ENCODE results near the gene GHR. TPM values are rescaled to one million over a fixed set of nuclear protein-coding genes. Genes with fewer than 3 reads are reported as not detected.

The GHR gene
- total RNA-seq, 2 donors from 2014 or later, result 5.7 to 12.9 TPM

DNA sequence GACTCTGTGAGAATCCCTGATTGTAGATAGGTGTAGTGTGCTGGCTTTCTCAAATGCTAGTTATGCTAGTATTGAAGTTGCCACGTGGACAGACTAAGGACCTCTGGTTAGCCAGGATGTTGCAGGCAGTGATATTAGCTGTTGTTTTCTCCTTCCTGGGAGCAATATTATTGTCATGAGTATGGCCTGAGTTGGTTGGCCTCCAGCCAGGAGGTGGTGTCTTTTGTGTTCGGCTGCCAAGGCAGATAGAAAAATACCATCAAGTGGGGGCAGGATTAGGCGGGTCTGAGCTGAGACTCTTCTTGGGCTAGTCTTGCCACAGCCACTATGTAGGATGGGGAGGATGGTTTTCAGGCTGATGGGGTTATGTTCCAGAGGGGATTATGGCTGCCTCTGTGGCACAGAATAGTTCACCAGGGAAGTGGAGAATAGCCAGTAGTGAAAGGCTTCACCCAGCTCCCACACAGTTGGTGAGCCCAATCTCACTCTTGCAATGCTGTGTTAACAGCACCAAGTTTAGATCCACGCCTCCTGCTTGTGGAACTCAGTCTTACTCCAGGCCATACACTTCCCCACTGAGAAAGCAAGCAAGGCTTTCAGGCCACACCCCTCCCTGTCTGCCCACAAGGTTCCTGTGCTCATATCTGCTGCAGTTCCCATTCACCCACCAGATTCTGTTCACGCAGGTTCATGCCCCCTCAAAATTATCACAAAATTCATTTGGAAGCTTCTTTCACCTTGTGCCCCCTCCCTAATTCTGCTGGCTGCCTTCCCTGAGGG, 31.2 kb downstream of the GHR start:
- no peak for ATAC-seq
- Histone ChIP-seq H3K4me1 (no peaks in the 10 kb centered on the region), H3K4me3 (no peak overlapping the region), H3K36me3 (replicated peaks in 1 of 2; ENCODE audit: insufficient read depth in 1 of 2, low read depth in 2 of 2) (no peaks in the 10 kb centered on the region), H3K9me3 (no peaks in the 10 kb centered on the region), H3K27ac (no peak overlapping the region), H3K27me3 (no peaks in the 10 kb centered on the region)
- DNase-seq, result no peak
- TF ChIP-seq POLR2A (IDR thresholded peaks at IDR 0.05) (no peak), CTCF (IDR thresholded peaks at IDR 0.05) (no peak)
- WGBS, 2 donors, result 71 to 76% methylated on average over 5 of the region's 5 CpGs
- intact Hi-C loops (cut with DNase I), result no loop called here

GRCh38 chr5:42461033-42461432, 37.8 kb downstream of the GHR start:
- H3K4me3 ChIP-seq, result no peak overlapping the region
- TF ChIP-seq POLR2A (IDR thresholded peaks at IDR 0.05) (no peak), CTCF (IDR thresholded peaks at IDR 0.05) (no peak)
- ATAC-seq (no peak), DNase-seq (no peak)
- intact Hi-C loops (cut with DNase I), result no loop called here
- H3K36me3 ChIP-seq (replicated peaks in 1 of 2; ENCODE audit: insufficient read depth in 1 of 2, low read depth in 2 of 2), result no peaks in the 10 kb centered on the region
- H3K27ac ChIP-seq, result no peak overlapping the region
- WGBS, 2 donors, result 38 to 79% methylated on average over 1 of the region's 1 CpG
- no peaks in the 10 kb centered on the region for H3K9me3 ChIP-seq
- H3K4me1 ChIP-seq, result no peaks in the 10 kb centered on the region
- H3K27me3 ChIP-seq, result no peaks in the 10 kb centered on the region

- ATAC-seq (no peak), DNase-seq (no peak)
- no peaks in the 10 kb centered on the region for H3K9me3 ChIP-seq
- no peaks in the 10 kb centered on the region for H3K4me1 ChIP-seq
- H3K36me3 ChIP-seq (replicated peaks in 1 of 2; ENCODE audit: insufficient read depth in 1 of 2, low read depth in 2 of 2), result no peaks in the 10 kb centered on the region
- intact Hi-C loops (cut with DNase I), result no loop called here
- no peak overlapping the region for H3K4me3 ChIP-seq
- WGBS, 2 donors, result 76 to 83% methylated on average over 1 of the region's 1 CpG
- H3K27me3 ChIP-seq, result no peaks in the 10 kb centered on the region
- H3K27ac ChIP-seq, result no peak overlapping the region
- no peak for TF ChIP-seq CTCF (IDR thresholded peaks at IDR 0.05)
- TF ChIP-seq POLR2A (IDR thresholded peaks at IDR 0.05), result no peak
These were observed 38.3 kb downstream of the GHR start for GRCh38 chr5:42461507-42461906.

GRCh38 chr5:42462083-42462482, 38.8 kb downstream of the GHR start:
- no peak for ATAC-seq
- H3K9me3 ChIP-seq, result no peaks in the 10 kb centered on the region
- TF ChIP-seq POLR2A (IDR thresholded peaks at IDR 0.05), result no peak
- no peak for TF ChIP-seq CTCF (IDR thresholded peaks at IDR 0.05)
- H3K27me3 ChIP-seq, result no peaks in the 10 kb centered on the region
- 68 to 90% methylated on average over 2 of the region's 2 CpGs for WGBS, 2 donors
- H3K4me1 ChIP-seq, result no peaks in the 10 kb centered on the region
- no peak overlapping the region for H3K4me3 ChIP-seq
- no peak overlapping the region for H3K27ac ChIP-seq
- no peaks in the 10 kb centered on the region for H3K36me3 ChIP-seq (replicated peaks in 1 of 2; ENCODE audit: insufficient read depth in 1 of 2, low read depth in 2 of 2)
- DNase-seq, result no peak
- intact Hi-C loops (cut with DNase I), result no loop called here

DNA sequence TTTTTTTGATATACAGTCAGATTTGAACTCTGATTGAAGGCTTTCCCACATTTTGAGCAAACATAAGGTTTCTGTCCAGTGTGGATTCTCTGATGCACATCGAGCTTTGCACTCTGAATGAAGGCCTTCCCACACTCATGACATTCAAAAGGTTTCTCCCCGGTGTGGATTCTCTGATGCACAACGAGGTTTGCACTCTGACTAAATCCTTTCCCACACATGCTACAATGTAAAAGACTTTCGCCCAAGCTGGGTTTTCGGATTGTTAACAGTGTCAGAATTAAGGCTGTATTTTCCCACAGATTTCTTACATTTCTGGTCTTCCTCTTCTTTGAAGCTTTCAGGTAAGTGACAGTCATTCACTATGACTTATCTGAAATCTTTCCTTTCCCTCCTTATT, 44.3 kb downstream of the GHR start:
- intact Hi-C loops (cut with DNase I), result no loop called here
- TF ChIP-seq POLR2A (IDR thresholded peaks at IDR 0.05) (no peak), CTCF (IDR thresholded peaks at IDR 0.05) (no peak)
- Histone ChIP-seq H3K27ac (no peak overlapping the region), H3K4me1 (no peaks in the 10 kb centered on the region), H3K4me3 (no peak overlapping the region), H3K36me3 (replicated peaks in 1 of 2; ENCODE audit: insufficient read depth in 1 of 2, low read depth in 2 of 2) (no peaks in the 10 kb centered on the region), H3K27me3 (no peaks in the 10 kb centered on the region), H3K9me3 (no peaks in the 10 kb centered on the region)
- ATAC-seq, result no peak
- WGBS, 2 donors, result 89 to 90% methylated on average over 5 of the region's 5 CpGs
- DNase-seq, result no peak
